ENCODE measurements around the gene SMTNL2. TPM values are rescaled to one million over a fixed set of nuclear protein-coding genes. Genes with fewer than 3 reads are reported as not detected.

The SMTNL2 gene
- total and polyA plus RNA-seq, 9 of the 15 experiments (the other 6 are each of a cell fraction or from before 2014, with no cell fraction given) = not detected

- no peaks in the 10 kb centered on the region for H3K9me3 ChIP-seq (replicated peaks; ENCODE audit: control insufficient read depth, insufficient read depth, low read depth, low read length)
- no peak overlapping the region for H3K4me2 ChIP-seq (ENCODE audit: insufficient read depth, low read length)
- H3K27ac ChIP-seq (ENCODE audit: extremely low read depth, low read depth, low read length) = no peak overlapping the region
- no peaks in the 10 kb centered on the region for H3K36me3 ChIP-seq (ENCODE audit: control insufficient read depth, insufficient read depth, low read length)
- no TSS peak for BruUV-seq (replicated peaks)
- WGBS (ENCODE audit: insufficient coverage, low coverage, missing lambda C conversion rate) = 3% methylated on average over 9 of the region's 11 CpGs
- intact Hi-C loops (cut with micrococcal nuclease) = no loop called here
- ChIA-PET CTCF (ENCODE audit: low intra/inter-chr PET ratio) (no interaction called here), POLR2A (interaction anchor here (0.6 to 1.2 kb wide), 2 partner anchors 11 to 110 kb away, joined by 3 to 4 read pairs; no protein-coding TSS in a partner anchor)
- no peak overlapping the region for H3K9ac ChIP-seq (ENCODE audit: insufficient read depth in 1 of 2, low read depth in 2 of 2, low read length in 2 of 2)
- H4K20me1 ChIP-seq (replicated peaks; ENCODE audit: control insufficient read depth, insufficient read depth, low read length) = no peaks in the 10 kb centered on the region
- no peak for ATAC-seq
- no peak overlapping the region for H2AFZ ChIP-seq (ENCODE audit: low read depth, low read length)
- H3K27me3 ChIP-seq (ENCODE audit: control insufficient read depth in 2 of 2, insufficient read depth in 2 of 2, low read length in 2 of 2) = peaks cover 6 to 67% of the 10 kb centered on the region in 2 experiments
- no peaks in the 10 kb centered on the region for H3K9me1 ChIP-seq (ENCODE audit: control insufficient read depth, insufficient read depth, low read length)
- H3K79me2 ChIP-seq (ENCODE audit: control insufficient read depth, insufficient read depth, low read length) = no peaks in the 10 kb centered on the region
- H3K4me3 ChIP-seq = no peak overlapping the region
- FAIRE-seq = no peak
- DNase-seq (ENCODE audit: extremely low read depth in 1 of 4, low spot score in 3 of 4) = no peak
- in situ Hi-C loops (cut with MboI) = no loop called here
- peaks cover 0 to 18% of the 10 kb centered on the region in 2 experiments; a peak in 2 of 5 replicates for H3K4me1 ChIP-seq (replicated peaks in 1 of 2; ENCODE audit: control insufficient read depth in 2 of 2, insufficient read depth in 2 of 2, low read length in 2 of 2)
- TF ChIP-seq ZBTB12 (CRISPR knock-in tag; IDR thresholded peaks at IDR 0.05) = no peak
- TF ChIP-seq ZNF507 (tag; conservative IDR thresholded peaks at IDR 0.05) = no peak
- TF ChIP-seq MED1 (CRISPR knock-in tag; IDR thresholded peaks at IDR 0.05; ENCODE audit: borderline replicate concordance) = no peak
- TF ChIP-seq, protein P1, sequence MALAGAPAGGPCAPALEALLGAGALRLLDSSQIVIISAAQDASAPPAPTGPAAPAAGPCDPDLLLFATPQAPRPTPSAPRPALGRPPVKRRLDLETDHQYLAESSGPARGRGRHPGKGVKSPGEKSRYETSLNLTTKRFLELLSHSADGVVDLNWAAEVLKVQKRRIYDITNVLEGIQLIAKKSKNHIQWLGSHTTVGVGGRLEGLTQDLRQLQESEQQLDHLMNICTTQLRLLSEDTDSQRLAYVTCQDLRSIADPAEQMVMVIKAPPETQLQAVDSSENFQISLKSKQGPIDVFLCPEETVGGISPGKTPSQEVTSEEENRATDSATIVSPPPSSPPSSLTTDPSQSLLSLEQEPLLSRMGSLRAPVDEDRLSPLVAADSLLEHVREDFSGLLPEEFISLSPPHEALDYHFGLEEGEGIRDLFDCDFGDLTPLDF (CRISPR knock-in tag; IDR thresholded peaks at IDR 0.05) = no peak
- no peak for TF ChIP-seq E2F6 (IDR thresholded peaks at IDR 0.05; ENCODE audit: borderline replicate concordance in 1 of 2, extremely low read depth in 1 of 2, insufficient read depth in 1 of 2, insufficient read length in 1 of 2, low read depth in 1 of 2, low read length in 1 of 2, poor library complexity in 1 of 2, severe bottlenecking in 1 of 2)
- TF ChIP-seq HDAC6 (IDR thresholded peaks at IDR 0.05; ENCODE audit: low read depth, low read length) = no peak
- TF ChIP-seq ZNF197 (CRISPR knock-in tag; IDR thresholded peaks at IDR 0.05; ENCODE audit: low read depth) = no peak
- TF ChIP-seq ZNF764 (CRISPR knock-in tag; IDR thresholded peaks at IDR 0.05; ENCODE audit: low read depth) = no peak
- TF ChIP-seq, protein P2, sequence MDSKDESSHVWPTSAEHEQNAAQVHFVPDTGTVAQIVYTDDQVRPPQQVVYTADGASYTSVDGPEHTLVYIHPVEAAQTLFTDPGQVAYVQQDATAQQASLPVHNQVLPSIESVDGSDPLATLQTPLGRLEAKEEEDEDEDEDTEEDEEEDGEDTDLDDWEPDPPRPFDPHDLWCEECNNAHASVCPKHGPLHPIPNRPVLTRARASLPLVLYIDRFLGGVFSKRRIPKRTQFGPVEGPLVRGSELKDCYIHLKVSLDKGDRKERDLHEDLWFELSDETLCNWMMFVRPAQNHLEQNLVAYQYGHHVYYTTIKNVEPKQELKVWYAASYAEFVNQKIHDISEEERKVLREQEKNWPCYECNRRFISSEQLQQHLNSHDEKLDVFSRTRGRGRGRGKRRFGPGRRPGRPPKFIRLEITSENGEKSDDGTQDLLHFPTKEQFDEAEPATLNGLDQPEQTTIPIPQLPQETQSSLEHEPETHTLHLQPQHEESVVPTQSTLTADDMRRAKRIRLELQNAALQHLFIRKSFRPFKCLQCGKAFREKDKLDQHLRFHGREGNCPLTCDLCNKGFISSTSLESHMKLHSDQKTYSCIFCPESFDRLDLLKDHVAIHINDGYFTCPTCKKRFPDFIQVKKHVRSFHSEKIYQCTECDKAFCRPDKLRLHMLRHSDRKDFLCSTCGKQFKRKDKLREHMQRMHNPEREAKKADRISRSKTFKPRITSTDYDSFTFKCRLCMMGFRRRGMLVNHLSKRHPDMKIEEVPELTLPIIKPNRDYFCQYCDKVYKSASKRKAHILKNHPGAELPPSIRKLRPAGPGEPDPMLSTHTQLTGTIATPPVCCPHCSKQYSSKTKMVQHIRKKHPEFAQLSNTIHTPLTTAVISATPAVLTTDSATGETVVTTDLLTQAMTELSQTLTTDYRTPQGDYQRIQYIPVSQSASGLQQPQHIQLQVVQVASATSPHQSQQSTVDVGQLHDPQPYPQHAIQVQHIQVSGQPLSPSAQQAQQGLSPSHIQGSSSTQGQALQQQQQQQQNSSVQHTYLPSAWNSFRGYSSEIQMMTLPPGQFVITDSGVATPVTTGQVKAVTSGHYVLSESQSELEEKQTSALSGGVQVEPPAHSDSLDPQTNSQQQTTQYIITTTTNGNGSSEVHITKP (IDR thresholded peaks at IDR 0.05; ENCODE audit: partially characterized antibody) = no peak
- TF ChIP-seq, protein P3, sequence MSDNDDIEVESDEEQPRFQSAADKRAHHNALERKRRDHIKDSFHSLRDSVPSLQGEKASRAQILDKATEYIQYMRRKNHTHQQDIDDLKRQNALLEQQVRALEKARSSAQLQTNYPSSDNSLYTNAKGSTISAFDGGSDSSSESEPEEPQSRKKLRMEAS (CRISPR knock-in tag; IDR thresholded peaks at IDR 0.05) = no peak
- no peak for TF ChIP-seq NR4A1 (CRISPR knock-in tag; IDR thresholded peaks at IDR 0.05)
- TF ChIP-seq NR4A1 (tag; IDR thresholded peaks at IDR 0.05) = no peak
- no peak for TF ChIP-seq ZNF253 (CRISPR knock-in tag; conservative IDR thresholded peaks at IDR 0.05)
- TF ChIP-seq ZFX (CRISPR knock-in tag; IDR thresholded peaks at IDR 0.05) = no peak
- TF ChIP-seq MIER1 (IDR thresholded peaks at IDR 0.05; ENCODE audit: low read depth) = no peak
- no peak for TF ChIP-seq SIN3B (IDR thresholded peaks at IDR 0.05; ENCODE audit: low read depth)
Observed at GRCh38 chr17:4579678-4580077, 4.7 kb upstream of the SMTNL2 start.
